Measurements from ENCODE around the gene MDFIC. TPM values are rescaled to one million over a fixed set of nuclear protein-coding genes. Genes with fewer than 3 reads are reported as not detected.

Gene MDFIC
- total RNA-seq, 2 experiments from 2014 or later: 25.9 to 27.1 TPM

GRCh38 chr7:114923403-114923713, 1.5 kb downstream of the MDFIC start:
- Histone ChIP-seq H3K27ac (ENCODE audit: low read depth in 1 of 2, low read length in 2 of 2) (peak overlapping the region; percentile 42 to 48), H3K27me3 (ENCODE audit: control insufficient read depth in 1 of 2, insufficient read depth in 2 of 2, low read length in 2 of 2) (no peaks in the 10 kb centered on the region), H3K4me3 (ENCODE audit: low read length) (peak overlapping the region; percentile 82), H3K4me1 (ENCODE audit: insufficient read depth, low read length) (peaks cover 15% of the 10 kb centered on the region), H3K9me3 (ENCODE audit: control insufficient read depth in 1 of 2, insufficient read depth in 1 of 2, low read length in 2 of 2) (no peaks in the 10 kb centered on the region), H3K36me3 (ENCODE audit: insufficient read depth, low read length) (peaks cover 3% of the 10 kb centered on the region)
- intact Hi-C loops (cut with DNase I, micrococcal nuclease): loop anchor here in 1 of 2 experiments (1.0 to 10.0 kb wide), 4 partner anchors 8 to 84 kb away; no protein-coding TSS in a partner anchor
- H3K27me3 Mint-ChIP-seq: no peaks in the 10 kb centered on the region
- peaks cover 48% of the 10 kb centered on the region for H3K4me1 Mint-ChIP-seq (ENCODE audit: low read depth)
- TF ChIP-seq, protein P1, sequence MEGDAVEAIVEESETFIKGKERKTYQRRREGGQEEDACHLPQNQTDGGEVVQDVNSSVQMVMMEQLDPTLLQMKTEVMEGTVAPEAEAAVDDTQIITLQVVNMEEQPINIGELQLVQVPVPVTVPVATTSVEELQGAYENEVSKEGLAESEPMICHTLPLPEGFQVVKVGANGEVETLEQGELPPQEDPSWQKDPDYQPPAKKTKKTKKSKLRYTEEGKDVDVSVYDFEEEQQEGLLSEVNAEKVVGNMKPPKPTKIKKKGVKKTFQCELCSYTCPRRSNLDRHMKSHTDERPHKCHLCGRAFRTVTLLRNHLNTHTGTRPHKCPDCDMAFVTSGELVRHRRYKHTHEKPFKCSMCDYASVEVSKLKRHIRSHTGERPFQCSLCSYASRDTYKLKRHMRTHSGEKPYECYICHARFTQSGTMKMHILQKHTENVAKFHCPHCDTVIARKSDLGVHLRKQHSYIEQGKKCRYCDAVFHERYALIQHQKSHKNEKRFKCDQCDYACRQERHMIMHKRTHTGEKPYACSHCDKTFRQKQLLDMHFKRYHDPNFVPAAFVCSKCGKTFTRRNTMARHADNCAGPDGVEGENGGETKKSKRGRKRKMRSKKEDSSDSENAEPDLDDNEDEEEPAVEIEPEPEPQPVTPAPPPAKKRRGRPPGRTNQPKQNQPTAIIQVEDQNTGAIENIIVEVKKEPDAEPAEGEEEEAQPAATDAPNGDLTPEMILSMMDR (IDR thresholded peaks at IDR 0.05): no peak
- CTCF ChIA-PET: interaction anchor here (1.1 to 2.1 kb wide), 2 partner anchors 9 to 58 kb away, joined by 3 to 11 read pairs; no protein-coding TSS in a partner anchor
- peaks cover 4% of the 10 kb centered on the region for H3K36me3 Mint-ChIP-seq (ENCODE audit: low read depth)
- H3K27ac Mint-ChIP-seq: peak overlapping the region; percentile 90
- POLR2A ChIA-PET: interaction anchor here (0.5 to 2.7 kb wide), 11 partner anchors 9 to 295 kb away, joined by 3 to 13 read pairs (median 4); no protein-coding TSS in a partner anchor
- ATAC-seq (ENCODE audit: poor library complexity) (no peak), DNase-seq (peak in 1 of 14 experiments; percentile 17)
- no peaks in the 10 kb centered on the region for H3K9me3 Mint-ChIP-seq
- peak overlapping the region; percentile 95 for H3K4me3 Mint-ChIP-seq

DNA sequence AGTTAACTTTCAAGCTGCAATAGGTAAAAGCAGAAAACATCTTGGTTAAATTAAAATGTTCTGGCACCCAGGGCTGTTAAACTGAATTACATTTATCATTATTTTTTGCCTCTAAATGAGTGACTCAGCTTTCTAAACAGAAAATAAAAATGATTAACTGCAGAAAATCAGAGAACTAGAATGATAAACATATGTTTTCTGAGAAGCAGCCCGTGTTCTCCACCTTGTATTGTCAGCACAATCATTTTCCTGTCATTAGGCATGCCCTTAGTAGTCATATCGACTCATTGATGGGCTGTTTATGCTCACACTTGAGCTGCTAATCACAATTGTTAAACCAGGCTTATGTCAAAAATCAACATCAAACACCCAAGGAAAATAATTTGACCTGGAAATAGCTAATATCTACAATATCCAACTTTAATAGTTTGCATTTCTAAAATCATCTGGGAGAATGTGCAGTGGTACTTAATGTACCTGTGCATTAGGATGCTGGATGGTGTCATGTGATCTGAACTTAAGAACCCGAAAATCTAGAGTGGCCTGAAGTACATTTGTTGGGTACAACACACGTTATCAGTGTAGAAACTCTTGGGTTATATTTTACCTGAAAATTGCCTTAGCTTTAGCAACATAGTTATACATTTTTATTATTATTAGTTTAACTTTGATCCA, 2.3 kb downstream of the MDFIC start:
- peaks cover 47% of the 10 kb centered on the region for H3K4me1 Mint-ChIP-seq (ENCODE audit: low read depth)
- intact Hi-C loops (cut with DNase I, micrococcal nuclease): loop anchor here in 1 of 2 experiments (5.0 to 10.0 kb wide), 2 partner anchors 51 to 83 kb away; no protein-coding TSS in a partner anchor

GRCh38 chr7:114925434-114925833, 3.5 kb downstream of the MDFIC start:
- Mint-ChIP-seq H3K4me1 (ENCODE audit: low read depth) (peaks cover 46% of the 10 kb centered on the region), H3K36me3 (ENCODE audit: low read depth) (peaks cover 4% of the 10 kb centered on the region), H3K9me3 (no peaks in the 10 kb centered on the region), H3K27me3 (no peaks in the 10 kb centered on the region), H3K27ac (peak overlapping the region; percentile 90), H3K4me3 (peak overlapping the region; percentile 85)
- TF ChIP-seq, protein P1 (IDR thresholded peaks at IDR 0.05): no peak
- DNase-seq (no peak), ATAC-seq (ENCODE audit: poor library complexity) (no peak)
- intact Hi-C loops (cut with DNase I, micrococcal nuclease): loop anchor here (5.0 to 10.0 kb wide), 2 partner anchors 42 to 49 kb away; no protein-coding TSS in a partner anchor
- ChIA-PET POLR2A (interaction anchor here (0.7 to 2.7 kb wide), 3 partner anchors 9 to 83 kb away, joined by 3 to 5 read pairs (median 4); no protein-coding TSS in a partner anchor), CTCF (interaction anchor here (1.4 to 1.9 kb wide), 2 partner anchors 15 to 32 kb away, joined by 4 read pairs; no protein-coding TSS in a partner anchor)
- Histone ChIP-seq H3K4me3 (ENCODE audit: low read length) (peak overlapping the region; percentile 82), H3K36me3 (ENCODE audit: insufficient read depth, low read length) (peaks cover 3% of the 10 kb centered on the region), H3K27ac (ENCODE audit: low read depth in 1 of 2, low read length in 2 of 2) (peak overlapping the region in 1 of 2 donors; percentile 62), H3K27me3 (ENCODE audit: control insufficient read depth in 1 of 2, insufficient read depth in 2 of 2, low read length in 2 of 2) (no peaks in the 10 kb centered on the region), H3K4me1 (ENCODE audit: insufficient read depth, low read length) (peaks cover 35% of the 10 kb centered on the region), H3K9me3 (ENCODE audit: control insufficient read depth in 1 of 2, insufficient read depth in 1 of 2, low read length in 2 of 2) (no peaks in the 10 kb centered on the region)

More for the DNA sequence above, 2.3 kb downstream of the MDFIC start:
- Histone ChIP-seq H3K36me3 (ENCODE audit: insufficient read depth, low read length) (peaks cover 3% of the 10 kb centered on the region), H3K27me3 (ENCODE audit: control insufficient read depth in 1 of 2, insufficient read depth in 2 of 2, low read length in 2 of 2) (no peaks in the 10 kb centered on the region), H3K27ac (ENCODE audit: low read depth in 1 of 2, low read length in 2 of 2) (peak overlapping the region; percentile 48 to 62), H3K4me3 (ENCODE audit: low read length) (peak overlapping the region; percentile 82), H3K4me1 (ENCODE audit: insufficient read depth, low read length) (peaks cover 22% of the 10 kb centered on the region), H3K9me3 (ENCODE audit: control insufficient read depth in 1 of 2, insufficient read depth in 1 of 2, low read length in 2 of 2) (no peaks in the 10 kb centered on the region)
- ATAC-seq (ENCODE audit: poor library complexity): no peak
- Mint-ChIP-seq H3K36me3 (ENCODE audit: low read depth) (peaks cover 4% of the 10 kb centered on the region), H3K4me3 (peak overlapping the region; percentile 95), H3K27me3 (no peaks in the 10 kb centered on the region), H3K27ac (peak overlapping the region; percentile 90), H3K9me3 (no peaks in the 10 kb centered on the region)
- POLR2A ChIA-PET: interaction anchor here (0.6 to 2.7 kb wide), 10 partner anchors 8 to 84 kb away, joined by 3 to 13 read pairs (median 4); no protein-coding TSS in a partner anchor
- CTCF ChIA-PET: interaction anchor here (0.9 to 2.1 kb wide), 4 partner anchors 8 to 59 kb away, joined by 3 to 11 read pairs (median 4); no protein-coding TSS in a partner anchor
- no peak for DNase-seq
- TF ChIP-seq, protein P1 (IDR thresholded peaks at IDR 0.05): no peak

All from CD4-positive, alpha-beta T cell (primary cell).